ENCODE results near the gene EPAS1.

Gene EPAS1

DNA sequence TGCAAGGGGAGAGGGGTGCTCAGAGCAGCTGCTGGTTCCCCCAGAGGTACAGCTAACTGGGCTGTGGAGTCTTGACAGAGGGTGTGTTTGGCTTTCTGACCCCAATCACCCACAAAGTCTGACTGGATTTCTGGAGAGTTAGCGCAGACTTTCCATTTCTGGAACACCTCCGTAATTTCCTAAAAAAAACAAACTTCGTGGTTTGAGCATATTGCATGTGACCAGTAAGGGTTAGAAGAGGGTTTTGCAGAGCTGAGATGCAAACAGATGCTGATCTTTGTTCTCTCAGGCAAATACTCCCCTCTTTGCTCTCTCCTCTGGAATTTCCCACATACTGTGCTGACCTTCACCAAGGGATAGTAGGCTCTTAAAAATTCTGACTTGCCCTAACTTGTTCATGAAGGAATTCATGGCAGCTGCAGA is 137.7 kb downstream of the EPAS1 start:
- H3K27ac ChIP-seq (replicated peaks), result no peak overlapping the region
- no peak for DNase-seq (ENCODE audit: low read depth in 1 of 2, low spot score in 1 of 2)

DNA sequence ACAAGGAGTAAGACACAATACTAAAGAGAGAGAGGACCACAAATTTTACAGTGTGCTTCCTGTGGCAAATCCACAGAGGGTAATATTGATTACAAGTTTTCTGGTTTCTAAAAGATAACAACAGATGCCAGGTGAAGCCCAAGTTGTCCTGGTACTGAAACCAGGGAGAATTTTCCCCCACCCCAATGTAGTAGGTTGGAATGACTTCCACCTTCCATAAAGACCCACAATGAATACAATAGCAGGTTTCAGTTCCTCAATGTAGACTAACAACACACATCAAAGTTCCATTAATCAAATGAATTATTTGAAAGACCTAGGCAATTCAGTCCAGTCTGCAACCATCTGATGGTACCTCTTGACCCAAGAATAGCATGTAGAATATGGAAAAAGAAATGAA is 138.1 kb downstream of the EPAS1 start:
- no peak for TF ChIP-seq SPI1 (IDR thresholded peaks at IDR 0.05; ENCODE audit: borderline replicate concordance, low read depth)
- TF ChIP-seq, protein P1, sequence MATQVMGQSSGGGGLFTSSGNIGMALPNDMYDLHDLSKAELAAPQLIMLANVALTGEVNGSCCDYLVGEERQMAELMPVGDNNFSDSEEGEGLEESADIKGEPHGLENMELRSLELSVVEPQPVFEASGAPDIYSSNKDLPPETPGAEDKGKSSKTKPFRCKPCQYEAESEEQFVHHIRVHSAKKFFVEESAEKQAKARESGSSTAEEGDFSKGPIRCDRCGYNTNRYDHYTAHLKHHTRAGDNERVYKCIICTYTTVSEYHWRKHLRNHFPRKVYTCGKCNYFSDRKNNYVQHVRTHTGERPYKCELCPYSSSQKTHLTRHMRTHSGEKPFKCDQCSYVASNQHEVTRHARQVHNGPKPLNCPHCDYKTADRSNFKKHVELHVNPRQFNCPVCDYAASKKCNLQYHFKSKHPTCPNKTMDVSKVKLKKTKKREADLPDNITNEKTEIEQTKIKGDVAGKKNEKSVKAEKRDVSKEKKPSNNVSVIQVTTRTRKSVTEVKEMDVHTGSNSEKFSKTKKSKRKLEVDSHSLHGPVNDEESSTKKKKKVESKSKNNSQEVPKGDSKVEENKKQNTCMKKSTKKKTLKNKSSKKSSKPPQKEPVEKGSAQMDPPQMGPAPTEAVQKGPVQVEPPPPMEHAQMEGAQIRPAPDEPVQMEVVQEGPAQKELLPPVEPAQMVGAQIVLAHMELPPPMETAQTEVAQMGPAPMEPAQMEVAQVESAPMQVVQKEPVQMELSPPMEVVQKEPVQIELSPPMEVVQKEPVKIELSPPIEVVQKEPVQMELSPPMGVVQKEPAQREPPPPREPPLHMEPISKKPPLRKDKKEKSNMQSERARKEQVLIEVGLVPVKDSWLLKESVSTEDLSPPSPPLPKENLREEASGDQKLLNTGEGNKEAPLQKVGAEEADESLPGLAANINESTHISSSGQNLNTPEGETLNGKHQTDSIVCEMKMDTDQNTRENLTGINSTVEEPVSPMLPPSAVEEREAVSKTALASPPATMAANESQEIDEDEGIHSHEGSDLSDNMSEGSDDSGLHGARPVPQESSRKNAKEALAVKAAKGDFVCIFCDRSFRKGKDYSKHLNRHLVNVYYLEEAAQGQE (IDR thresholded peaks at IDR 0.05; ENCODE audit: insufficient replicate concordance, low read depth), result no peak
- no peak for TF ChIP-seq POLR2AphosphoS5 (IDR thresholded peaks at IDR 0.05; ENCODE audit: low read depth)
- TF ChIP-seq, protein P2, sequence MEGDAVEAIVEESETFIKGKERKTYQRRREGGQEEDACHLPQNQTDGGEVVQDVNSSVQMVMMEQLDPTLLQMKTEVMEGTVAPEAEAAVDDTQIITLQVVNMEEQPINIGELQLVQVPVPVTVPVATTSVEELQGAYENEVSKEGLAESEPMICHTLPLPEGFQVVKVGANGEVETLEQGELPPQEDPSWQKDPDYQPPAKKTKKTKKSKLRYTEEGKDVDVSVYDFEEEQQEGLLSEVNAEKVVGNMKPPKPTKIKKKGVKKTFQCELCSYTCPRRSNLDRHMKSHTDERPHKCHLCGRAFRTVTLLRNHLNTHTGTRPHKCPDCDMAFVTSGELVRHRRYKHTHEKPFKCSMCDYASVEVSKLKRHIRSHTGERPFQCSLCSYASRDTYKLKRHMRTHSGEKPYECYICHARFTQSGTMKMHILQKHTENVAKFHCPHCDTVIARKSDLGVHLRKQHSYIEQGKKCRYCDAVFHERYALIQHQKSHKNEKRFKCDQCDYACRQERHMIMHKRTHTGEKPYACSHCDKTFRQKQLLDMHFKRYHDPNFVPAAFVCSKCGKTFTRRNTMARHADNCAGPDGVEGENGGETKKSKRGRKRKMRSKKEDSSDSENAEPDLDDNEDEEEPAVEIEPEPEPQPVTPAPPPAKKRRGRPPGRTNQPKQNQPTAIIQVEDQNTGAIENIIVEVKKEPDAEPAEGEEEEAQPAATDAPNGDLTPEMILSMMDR (IDR thresholded peaks at IDR 0.05; ENCODE audit: insufficient read depth, low read length), result no peak
- no peak for TF ChIP-seq GABPA (IDR thresholded peaks at IDR 0.05; ENCODE audit: low read depth)
- Histone ChIP-seq H3K27me3 (ENCODE audit: insufficient read depth, poor library complexity, severe bottlenecking) (no peaks in the 10 kb centered on the region), H3K27ac (replicated peaks) (no peak overlapping the region), H3K4me3 (replicated peaks; ENCODE audit: insufficient read depth, low read length) (no peak overlapping the region)
- no peak for DNase-seq (ENCODE audit: low read depth in 1 of 2, low spot score in 1 of 2)

More for the DNA sequence above, 137.7 kb downstream of the EPAS1 start:
- Histone ChIP-seq H3K27me3 (ENCODE audit: insufficient read depth, poor library complexity, severe bottlenecking) (no peaks in the 10 kb centered on the region), H3K4me3 (replicated peaks; ENCODE audit: insufficient read depth, low read length) (no peak overlapping the region)
- TF ChIP-seq, protein P2 (IDR thresholded peaks at IDR 0.05; ENCODE audit: insufficient read depth, low read length), result no peak
- TF ChIP-seq, protein P1 (IDR thresholded peaks at IDR 0.05; ENCODE audit: insufficient replicate concordance, low read depth), result no peak
- no peak for TF ChIP-seq GABPA (IDR thresholded peaks at IDR 0.05; ENCODE audit: low read depth)
- no peak for TF ChIP-seq SPI1 (IDR thresholded peaks at IDR 0.05; ENCODE audit: borderline replicate concordance, low read depth)
- TF ChIP-seq POLR2AphosphoS5 (IDR thresholded peaks at IDR 0.05; ENCODE audit: low read depth), result no peak

DNA sequence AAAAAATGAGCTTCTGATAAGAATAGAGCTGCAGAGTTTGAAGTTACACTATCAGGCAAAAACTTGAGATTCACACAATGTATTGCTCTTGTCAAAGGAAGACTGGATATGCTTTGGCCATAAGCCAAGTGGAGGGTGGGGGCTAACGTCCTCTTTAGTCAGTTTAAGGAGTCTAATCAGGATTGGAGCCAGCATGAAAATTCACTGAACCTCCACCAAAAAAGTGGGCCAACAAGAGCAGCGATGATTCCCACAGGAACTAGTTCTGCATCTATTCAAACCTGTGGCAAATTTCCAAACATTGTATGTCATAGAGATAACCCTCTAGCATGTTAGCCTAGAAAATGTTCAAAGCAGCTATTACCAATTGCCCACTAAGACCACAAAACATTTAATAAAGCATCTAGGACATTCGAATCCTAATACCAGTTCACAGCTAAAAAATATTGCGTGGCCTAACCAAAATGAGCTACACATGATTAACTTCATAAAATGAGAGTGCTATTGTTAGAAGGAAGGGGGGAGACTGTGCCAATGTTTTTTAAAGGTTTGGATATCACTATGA is 138.7 kb downstream of the EPAS1 start:
- no peak for TF ChIP-seq POLR2AphosphoS5 (IDR thresholded peaks at IDR 0.05; ENCODE audit: low read depth)
- TF ChIP-seq, protein P1 (IDR thresholded peaks at IDR 0.05; ENCODE audit: insufficient replicate concordance, low read depth), result no peak
- no peak for TF ChIP-seq SPI1 (IDR thresholded peaks at IDR 0.05; ENCODE audit: borderline replicate concordance, low read depth)
- no peak for TF ChIP-seq GABPA (IDR thresholded peaks at IDR 0.05; ENCODE audit: low read depth)

More for the DNA sequence above, 138.7 kb downstream of the EPAS1 start:
- Histone ChIP-seq H3K27me3 (ENCODE audit: insufficient read depth, poor library complexity, severe bottlenecking) (no peaks in the 10 kb centered on the region), H3K4me3 (replicated peaks; ENCODE audit: insufficient read depth, low read length) (no peak overlapping the region), H3K27ac (replicated peaks) (no peak overlapping the region)
- no peak for DNase-seq (ENCODE audit: low read depth in 1 of 2, low spot score in 1 of 2)

Measured in HL-60 (cell line).